Umbilical cord (tissue), 2 donors: ENCODE results near the gene PTPRD. TPM values are rescaled to one million over a fixed set of nuclear protein-coding genes. Genes with fewer than 3 reads are reported as not detected.

ENCODE experiments used
- DNase-seq: peaks from one replicate; pipeline ENCODE4 v3.0.0-alpha.2; 2015; ENCODE audit warnings: low spot score
- total RNA-seq: library from RNA; depleted of rRNA; stranded (reverse); fragments of >200 nt; gene quantifications from one replicate; pipeline ENCODE4 v1.2.3, GENCODE V29; 2014; ENCODE audit warnings: low replicate concordance; ENCODE audit not compliant: insufficient read depth

The PTPRD gene
- total RNA-seq, 1 donor from 2014 or later, result 29.1 TPM

GRCh38 chr9:8536845-8537244 is 2076.0 kb downstream of the PTPRD start:
- no peak for DNase-seq

- no peak for DNase-seq
Observed at GRCh38 chr9:8534828-8535227, 2078.0 kb downstream of the PTPRD start.

GRCh38 chr9:8533681-8534080 is 2079.1 kb downstream of the PTPRD start:
- no peak for DNase-seq

GRCh38 chr9:8531826-8532415 is 2080.9 kb downstream of the PTPRD start:
- no peak for DNase-seq

DNA sequence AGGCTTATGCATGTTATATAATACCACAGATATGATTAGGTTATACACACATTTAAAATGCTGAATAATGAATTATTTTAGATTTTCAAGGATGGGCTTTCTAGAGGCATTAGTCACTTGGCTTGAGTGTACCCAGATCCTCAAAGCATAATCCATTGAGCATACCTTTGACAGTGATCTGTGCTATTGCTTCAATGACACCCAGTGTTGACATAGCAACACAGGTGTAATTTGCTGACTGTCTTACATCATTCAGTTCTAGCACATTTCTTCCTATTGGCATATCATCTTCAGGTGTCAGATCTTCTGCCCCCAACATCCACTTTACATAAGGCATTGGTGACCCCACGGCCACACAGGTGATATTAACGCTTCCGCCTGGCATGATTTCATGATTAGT is 2091.7 kb downstream of the PTPRD start:
- no peak for DNase-seq

GRCh38 chr9:8515748-8516147 is 2097.1 kb downstream of the PTPRD start:
- no peak for DNase-seq

DNA sequence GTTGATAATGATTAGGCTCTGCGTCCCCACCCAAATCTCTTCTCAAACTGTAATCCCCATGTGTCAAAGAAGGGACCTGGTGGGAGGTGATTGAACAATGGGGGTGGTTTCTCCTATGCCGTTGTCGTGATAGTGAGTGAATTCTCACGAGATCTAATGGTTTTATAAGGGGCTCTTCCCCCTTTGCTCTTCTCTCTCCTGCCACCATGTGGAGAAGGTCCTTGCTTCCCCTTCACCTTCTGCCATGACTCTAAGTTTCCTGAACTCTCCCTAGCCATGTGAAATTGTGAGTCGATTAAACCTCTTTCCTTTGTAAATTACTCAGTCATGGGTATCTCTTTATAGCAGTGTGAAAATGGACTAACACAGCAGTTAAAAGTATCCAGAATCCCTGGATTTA is 2098.0 kb downstream of the PTPRD start:
- no peak for DNase-seq

GRCh38 chr9:8508671-8509290 is 2104.0 kb downstream of the PTPRD start:
- no peak for DNase-seq

GRCh38 chr9:8494571-8494970 is 2118.2 kb downstream of the PTPRD start:
- DNase-seq, result no peak

GRCh38 chr9:8492679-8493078 is 2120.1 kb downstream of the PTPRD start:
- DNase-seq, result no peak

DNA sequence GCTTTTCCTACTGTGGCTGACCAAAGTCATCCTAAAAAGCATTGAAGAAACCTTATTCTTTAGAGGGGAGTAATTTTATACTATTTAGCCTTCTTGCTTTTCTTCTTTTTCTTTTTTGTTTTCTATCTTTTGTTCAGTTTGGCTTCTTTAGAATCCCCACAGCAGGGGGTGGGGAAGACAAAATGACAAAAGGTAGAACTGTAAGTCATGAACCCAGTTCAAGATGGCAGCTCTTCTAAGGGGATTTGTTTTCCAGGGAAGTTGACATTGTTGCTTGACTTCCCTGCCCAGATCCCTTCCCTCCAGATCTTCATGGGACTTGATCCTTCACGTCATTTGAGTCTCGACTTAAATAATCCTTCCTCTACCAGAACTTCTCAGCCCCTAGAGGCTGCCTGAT is 2120.8 kb downstream of the PTPRD start:
- DNase-seq, result no peak

DNA sequence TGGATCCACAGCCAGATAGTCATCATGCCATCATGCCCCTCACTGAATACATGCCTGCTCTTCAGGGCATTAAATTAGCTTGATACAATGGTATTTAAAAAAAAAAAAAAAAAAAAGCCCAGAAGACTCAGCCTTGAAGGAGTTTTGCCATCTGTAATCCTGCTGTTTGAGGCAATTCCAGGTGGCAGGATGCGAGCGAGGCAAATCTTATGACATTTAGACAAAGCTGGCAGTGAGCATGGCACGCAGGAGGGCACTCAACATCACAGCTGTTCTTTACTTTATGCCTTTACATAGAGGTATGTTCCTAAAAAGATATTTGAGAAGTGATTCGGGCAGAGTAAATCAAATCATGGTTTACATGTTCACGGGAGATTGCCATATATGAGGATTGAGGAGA is 2121.2 kb downstream of the PTPRD start:
- DNase-seq, result no peak

DNA sequence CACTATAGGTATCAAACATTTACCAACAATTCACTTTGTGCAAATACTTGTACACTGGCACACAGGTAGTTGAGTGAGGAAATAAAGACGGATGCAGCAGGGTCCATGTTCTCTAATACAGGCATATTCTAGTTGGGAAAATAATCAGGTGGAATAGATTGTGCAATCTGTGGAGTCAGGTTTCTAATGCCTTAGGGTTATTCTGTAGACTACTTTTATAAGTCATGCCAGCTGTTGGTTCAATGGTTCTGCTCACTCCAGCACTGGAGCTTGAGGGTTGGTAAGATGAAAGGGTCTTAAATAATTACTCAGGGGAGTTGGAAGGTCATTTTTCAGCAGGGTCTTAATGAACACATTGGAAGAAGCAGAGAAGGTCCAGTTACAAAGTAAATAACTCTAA is 2123.0 kb downstream of the PTPRD start:
- DNase-seq, result no peak

DNA sequence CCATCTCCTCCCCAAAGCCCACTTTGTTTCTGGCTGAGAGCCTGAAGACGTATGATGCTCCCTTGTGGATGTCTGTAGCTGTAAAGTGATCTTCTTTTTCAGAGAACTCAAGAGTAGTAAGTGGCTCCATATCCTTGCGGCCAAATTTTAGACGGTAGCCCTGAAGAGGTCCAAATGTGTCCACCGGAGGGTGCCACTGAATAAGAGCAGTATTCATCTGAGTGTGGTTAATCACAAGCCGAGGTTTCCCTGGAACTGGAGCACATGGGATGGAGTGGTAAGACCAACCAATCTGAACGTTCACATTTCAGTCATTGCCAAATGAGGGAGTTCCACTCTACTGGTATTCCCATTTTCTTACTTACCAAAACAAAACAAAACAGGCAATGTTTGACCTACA is 2126.7 kb downstream of the PTPRD start:
- DNase-seq, result no peak

DNA sequence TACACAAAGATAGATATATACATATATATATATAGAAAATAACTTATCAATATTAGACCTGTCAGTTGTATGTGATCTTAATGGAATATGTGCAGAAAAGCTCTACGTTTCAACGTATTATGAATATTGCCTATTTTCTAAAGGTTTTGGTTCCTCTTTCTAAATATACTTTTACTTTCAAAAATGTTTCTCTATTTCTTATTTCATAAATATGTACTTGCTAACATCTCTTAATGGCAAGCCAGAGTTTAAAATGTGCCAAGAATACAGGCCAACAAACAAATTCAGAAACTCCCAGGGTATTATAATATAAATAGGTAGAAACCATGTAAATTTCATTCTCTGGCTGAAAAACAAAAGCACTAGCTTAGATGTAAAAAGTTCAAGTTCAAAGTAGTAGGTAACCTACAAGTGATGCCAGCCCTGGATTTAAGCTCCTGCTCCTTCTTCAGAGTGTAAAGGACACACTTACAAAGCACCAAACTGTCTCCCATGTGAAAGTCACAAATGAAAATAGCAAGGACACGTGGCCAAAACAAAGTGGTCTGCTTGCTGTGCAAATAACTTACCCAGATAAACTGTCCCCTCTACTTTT is 2128.1 kb downstream of the PTPRD start:
- DNase-seq, result no peak

GRCh38 chr9:8477450-8477849 is 2135.4 kb downstream of the PTPRD start:
- DNase-seq, result peak; percentile 63

DNA sequence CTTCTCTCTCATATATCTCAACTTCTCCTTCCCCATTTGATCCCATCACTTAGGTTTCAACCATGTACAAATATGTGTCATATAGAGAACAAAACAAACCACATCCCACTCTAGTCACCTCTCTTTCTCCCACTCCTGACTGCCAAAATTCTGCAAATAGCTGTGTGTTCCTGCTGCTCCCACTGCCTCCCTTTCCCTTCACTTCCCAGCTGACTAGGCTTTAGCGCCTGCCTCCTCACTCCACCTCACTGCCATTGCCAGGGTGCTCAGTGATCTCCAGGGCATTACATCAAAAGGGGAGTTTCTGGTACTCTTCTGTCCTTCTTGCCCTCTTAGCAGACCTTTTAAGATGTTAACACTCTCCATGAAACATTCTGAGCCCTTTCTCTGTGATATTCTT is 2137.9 kb downstream of the PTPRD start:
- no peak for DNase-seq

- no peak for DNase-seq
Observed at GRCh38 chr9:8473244-8474020, 2139.4 kb downstream of the PTPRD start.

GRCh38 chr9:8468045-8468637 is 2144.7 kb downstream of the PTPRD start:
- no peak for DNase-seq

DNA sequence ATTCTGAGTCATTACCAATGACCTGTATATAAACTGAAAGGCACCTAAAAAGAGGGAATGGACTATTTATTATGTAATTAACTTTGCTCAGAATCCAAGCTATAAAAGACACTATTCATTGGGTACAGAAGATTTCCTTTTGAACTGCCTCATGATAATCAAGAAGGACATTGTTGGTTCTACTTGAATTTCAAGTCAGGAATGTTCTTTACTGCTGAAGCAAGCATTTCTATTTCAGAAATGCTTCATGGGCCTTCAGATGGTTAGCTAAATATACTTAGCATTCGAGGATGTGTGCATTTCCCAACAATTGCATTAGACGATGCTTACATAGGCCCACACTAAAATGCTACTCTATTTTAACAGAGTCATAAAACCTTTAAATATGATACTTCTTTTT is 2155.0 kb downstream of the PTPRD start:
- peak; percentile 30 for DNase-seq

- peak; percentile 56 for DNase-seq
Observed at GRCh38 chr9:8457055-8457454, 2155.7 kb downstream of the PTPRD start.

DNA sequence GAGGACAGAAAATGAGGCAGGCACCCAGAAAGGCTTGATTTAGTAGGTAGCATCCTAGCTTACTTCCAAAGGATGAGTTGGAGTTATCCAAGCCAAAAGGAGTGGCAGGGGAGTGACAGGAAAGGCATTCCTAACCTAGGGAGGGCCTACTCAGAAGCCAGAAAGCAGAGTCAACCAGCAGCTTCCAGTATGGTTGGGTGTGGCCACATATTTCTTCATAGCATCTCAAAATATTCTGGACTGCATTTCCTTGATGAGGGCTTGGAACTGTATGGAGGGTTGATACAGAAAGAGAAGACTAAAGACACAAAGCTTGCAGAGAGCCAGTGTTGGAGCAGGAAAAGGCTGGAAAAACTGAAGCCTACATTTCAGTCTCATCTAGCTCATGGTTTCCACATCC is 2156.5 kb downstream of the PTPRD start:
- peak; percentile 18 for DNase-seq
